Neural cell (in vitro differentiated cells): ENCODE data around the gene RPLP1. TPM values are rescaled to one million over a fixed set of nuclear protein-coding genes. Genes with fewer than 3 reads are reported as not detected.

Experiments
- H2AFZ ChIP-seq: fragments of 200-600, 300-800 bp; sonication (generic), shearing (Covaris generic); 2 replicates; pipeline ENCODE4 v1.6.0; 2014; ENCODE audit warnings: low read depth, mild to moderate bottlenecking, antibody characterized with exemption, low read length, moderate library complexity
- H3F3A ChIP-seq: fragments of 200-600 bp; shearing (Covaris generic); 2 replicates; pipeline ENCODE4 v1.6.1; 2016; ENCODE audit warnings: mild to moderate bottlenecking, moderate library complexity, mixed read lengths, antibody characterized with exemption, low read length; ENCODE audit not compliant: insufficient read depth, poor library complexity, severe bottlenecking
- H3K27ac ChIP-seq: fragments of 200-600, 300-800 bp; sonication (generic), shearing (Covaris generic); 2 replicates; pipeline ENCODE4 v1.5.1; 2014; ENCODE audit warnings: mild to moderate bottlenecking, low read length, moderate library complexity
- H3K27me3 ChIP-seq: fragments of 300-800, 200-600 bp; sonication (generic), shearing (Covaris generic); 2 replicates; pipeline ENCODE4 v1.6.0; 2014; ENCODE audit warnings: mild to moderate bottlenecking, low read depth, low read length, moderate library complexity; ENCODE audit not compliant: insufficient read depth
- H3K36me3 ChIP-seq: fragments of 300-800, 200-600 bp; sonication (generic), shearing (Covaris generic); 2 replicates; pipeline ENCODE4 v1.5.1; 2014; ENCODE audit warnings: mild to moderate bottlenecking, antibody characterized with exemption, low read length, moderate library complexity; ENCODE audit not compliant: insufficient read depth
- H3K4me2 ChIP-seq: fragments of 300-800, 200-600 bp; sonication (generic), shearing (Covaris generic); 2 replicates; pipeline ENCODE4 v1.6.0; 2014; ENCODE audit warnings: mild to moderate bottlenecking, low read length
- H3K4me3 ChIP-seq: fragments of 300-800, 200-600 bp; sonication (generic), shearing (Covaris generic); 2 replicates; pipeline ENCODE4 v1.5.1; 2014; ENCODE audit warnings: mild to moderate bottlenecking, low read length, moderate library complexity
- H3K79me2 ChIP-seq: fragments of 200-600 bp; shearing (Covaris generic); replicated peaks from 2 replicates; pipeline ENCODE4 v1.6.0; 2014; ENCODE audit warnings: mild to moderate bottlenecking, low read length, moderate library complexity; ENCODE audit not compliant: insufficient read depth
- H3K9ac ChIP-seq: fragments of 300-800, 200-600 bp; sonication (generic), shearing (Covaris generic); 2 replicates; pipeline ENCODE4 v1.6.1; 2016; ENCODE audit warnings: mild to moderate bottlenecking, low read length, mixed read lengths
- H3K9me2 ChIP-seq: fragments of 200-600 bp; shearing (Covaris generic); 2 replicates; pipeline ENCODE4 v1.6.1; 2016; ENCODE audit warnings: mild to moderate bottlenecking, low read length, mixed read lengths; ENCODE audit not compliant: insufficient read depth
- H3K9me3 ChIP-seq: fragments of 200-600, 300-800 bp; sonication (generic), shearing (Covaris generic); 2 replicates; pipeline ENCODE4 v1.6.1; 2016; ENCODE audit warnings: mild to moderate bottlenecking, mixed run types, low read length, moderate library complexity, mixed read lengths
- H4K20me1 ChIP-seq: fragments of 200-600 bp; shearing (Covaris generic); 2 replicates; pipeline ENCODE4 v1.6.1; 2016; ENCODE audit warnings: mild to moderate bottlenecking, mixed run types; ENCODE audit not compliant: insufficient read depth
- CTCF ChIP-seq: fragments of 450-650 bp; IDR thresholded peaks from 2 replicates; pipeline ENCODE4 v1.5.1; 2014; ENCODE audit warnings: antibody characterized with exemption, mild to moderate bottlenecking, moderate library complexity; ENCODE audit not compliant: poor library complexity, severe bottlenecking
- EP300 ChIP-seq: fragments of 450-650 bp; conservative IDR thresholded peaks from 2 replicates; pipeline ENCODE4 v1.6.1; 2014; ENCODE audit warnings: antibody characterized with exemption, mild to moderate bottlenecking, moderate library complexity; ENCODE audit not compliant: poor library complexity, severe bottlenecking
- EZH2 ChIP-seq: fragments of 200-600, 300-800 bp; shearing (Covaris generic), sonication (generic); IDR thresholded peaks from 2 replicates; pipeline ENCODE4 v1.6.1; 2014; ENCODE audit warnings: antibody characterized with exemption, low read length, borderline replicate concordance, mild to moderate bottlenecking; ENCODE audit not compliant: insufficient read depth, poor library complexity, severe bottlenecking
- MXI1 ChIP-seq: fragments of 450-650 bp; conservative IDR thresholded peaks from 2 replicates; pipeline ENCODE4 v1.6.1; 2014; ENCODE audit warnings: antibody characterized with exemption, mild to moderate bottlenecking; ENCODE audit not compliant: poor library complexity, severe bottlenecking
- POLR2AphosphoS5 ChIP-seq: IDR thresholded peaks from 2 replicates; pipeline ENCODE4 v1.6.1; 2012
- RAD21 ChIP-seq: fragments of 450-650 bp; conservative IDR thresholded peaks from 2 replicates; pipeline ENCODE4 v1.6.1; 2014; ENCODE audit warnings: antibody characterized with exemption, mild to moderate bottlenecking, moderate library complexity
- REST ChIP-seq: IDR thresholded peaks from 2 replicates; pipeline ENCODE4 v1.6.1; 2012; ENCODE audit warnings: borderline replicate concordance
- SMC3 ChIP-seq: fragments of 450-650 bp; conservative IDR thresholded peaks from 2 replicates; pipeline ENCODE4 v1.6.1; 2014; ENCODE audit warnings: antibody characterized with exemption, mild to moderate bottlenecking, moderate library complexity; ENCODE audit not compliant: poor library complexity
- TAF1 ChIP-seq: IDR thresholded peaks from 2 replicates; pipeline ENCODE4 v1.6.1; 2012; ENCODE audit warnings: low read depth
- polyA plus RNA-seq: library from polyadenylated mRNA; depleted of rRNA; stranded (reverse); fragments of >200 nt; gene quantifications from 2 replicates; pipeline ENCODE4 v1.2.3, GENCODE V29; 2014

Gene RPLP1
- polyA plus RNA-seq, 1 donor from 2014 or later, result 37.5 TPM

GRCh38 chr15:69413822-69414700 is 38.6 kb upstream of the RPLP1 start, which contains the start of gene KIF23:
KIF23 (plus strand) TSS chr15:69414349; CDS start chr15:69414466, 117 bp downstream.
- Histone ChIP-seq H3K9me2 (no peaks in the 10 kb centered on the region), H2AFZ (no peak within 1 kb of the TSS), H3K27me3 (no peaks in the 10 kb centered on the region), H3K9ac (no peak within 1 kb of the TSS), H3K36me3 (no peaks in the 10 kb centered on the region), H3K9me3 (no peaks in the 10 kb centered on the region), H3F3A (no peaks in the 10 kb centered on the region), H4K20me1 (no peaks in the 10 kb centered on the region), H3K4me3 (peak within 1 kb of the TSS; percentile 70), H3K79me2 (peaks cover 20% of the 10 kb centered on the region), H3K27ac (no peak within 1 kb of the TSS), H3K4me2 (peak within 1 kb of the TSS; percentile 57)
- TF ChIP-seq POLR2AphosphoS5, result peak; percentile 30
- TF ChIP-seq EP300, result peak; percentile 17
- peak; percentile 100 for TF ChIP-seq MXI1
- TF ChIP-seq SMC3, result no peak
- no peak for TF ChIP-seq EZH2
- TF ChIP-seq CTCF, result no peak
- peak; percentile 29 for TF ChIP-seq RAD21
- TF ChIP-seq TAF1, result no peak
- no peak for TF ChIP-seq REST

- no peak overlapping the region for H3K9ac ChIP-seq
- no peaks in the 10 kb centered on the region for H3K9me2 ChIP-seq
- H3K4me2 ChIP-seq, result peak overlapping the region; percentile 57
- no peaks in the 10 kb centered on the region for H3F3A ChIP-seq
- peak overlapping the region; percentile 70 for H3K4me3 ChIP-seq
- H3K9me3 ChIP-seq, result no peaks in the 10 kb centered on the region
- H3K27ac ChIP-seq, result no peak overlapping the region
- H3K79me2 ChIP-seq, result peaks cover 20% of the 10 kb centered on the region
- H3K36me3 ChIP-seq, result no peaks in the 10 kb centered on the region
- no peak overlapping the region for H2AFZ ChIP-seq
- H4K20me1 ChIP-seq, result no peaks in the 10 kb centered on the region
- H3K27me3 ChIP-seq, result no peaks in the 10 kb centered on the region
- TF ChIP-seq TAF1, result no peak
- no peak for TF ChIP-seq POLR2AphosphoS5
- TF ChIP-seq EP300, result no peak
- TF ChIP-seq SMC3, result no peak
- no peak for TF ChIP-seq REST
- no peak for TF ChIP-seq CTCF
- TF ChIP-seq EZH2, result no peak
- no peak for TF ChIP-seq RAD21
- TF ChIP-seq MXI1, result no peak
These were observed 37.9 kb upstream of the RPLP1 start for GRCh38 chr15:69414701-69415167.
